ENCODE results near the gene SLC26A6. TPM values are rescaled to one million over a fixed set of nuclear protein-coding genes. Genes with fewer than 3 reads are reported as not detected.

Gene SLC26A6
- total RNA-seq, 1 experiment from 2014 or later = 55.1 TPM

- H3K9me2 ChIP-seq (ENCODE audit: insufficient read depth) = no peaks in the 10 kb centered on the region
- no peaks in the 10 kb centered on the region for H3K27me3 ChIP-seq (ENCODE audit: insufficient read depth, low read length)
- peaks cover 2 to 8% of the 10 kb centered on the region in 2 experiments for H3K4me1 ChIP-seq (ENCODE audit: control insufficient read depth in 1 of 2, insufficient read depth in 2 of 2, low read length in 2 of 2)
- CTCF ChIA-PET = no interaction called here
- POLR2A ChIA-PET = interaction anchor here (1.1 kb wide), 1 partner anchor 12 kb away, joined by 3 read pairs; no protein-coding TSS in a partner anchor
- intact Hi-C loops (cut with micrococcal nuclease) = no loop called here
- no peak overlapping the region for H3K4me3 ChIP-seq (replicated peaks in 1 of 2; ENCODE audit: low read depth in 1 of 2, low read length in 2 of 2)
- peaks cover 38 to 72% of the 10 kb centered on the region in 2 experiments for H3K36me3 ChIP-seq (ENCODE audit: control insufficient read depth in 1 of 2, insufficient read depth in 2 of 2, low read length in 2 of 2)
- H3K79me2 ChIP-seq (ENCODE audit: insufficient read depth, low read length) = peaks cover 8% of the 10 kb centered on the region; the same call in 1 of the 2 replicates
- RAD21 ChIA-PET (ENCODE audit: low non-redundant PET in 1 of 2, low total read pairs in 2 of 2, uncharacterized antibody in 2 of 2, unreplicated experiment in 2 of 2) = no interaction called here
- H4K20me1 ChIP-seq (ENCODE audit: insufficient read depth) = no peaks in the 10 kb centered on the region
- H3K9ac ChIP-seq (ENCODE audit: low read length) = no peak overlapping the region
- H2AFZ ChIP-seq (ENCODE audit: low read depth, low read length, poor library complexity, severe bottlenecking) = no peak overlapping the region
- ATAC-seq (no peak), DNase-seq (ENCODE audit: low read depth, low spot score) (no peak)
- H3K27ac ChIP-seq (ENCODE audit: low read depth, low read length) = no peak overlapping the region
- no peaks in the 10 kb centered on the region for H3K9me3 ChIP-seq (ENCODE audit: control insufficient read depth in 1 of 2, insufficient read depth in 1 of 2, low read depth in 1 of 2, low read length in 2 of 2)
- BruUV-seq (replicated peaks) = no TSS peak
- no peak overlapping the region for H3K4me2 ChIP-seq (ENCODE audit: low read length)
- no peak for TF ChIP-seq ZNF274 (IDR thresholded peaks at IDR 0.05; ENCODE audit: low read depth, low read length)
- TF ChIP-seq REST (IDR thresholded peaks at IDR 0.05; ENCODE audit: low read depth) = no peak
- TF ChIP-seq CBX3 (IDR thresholded peaks at IDR 0.05; ENCODE audit: low read depth) = no peak
- no peak for TF ChIP-seq YY1 (IDR thresholded peaks at IDR 0.05; ENCODE audit: extremely low read depth, insufficient replicate concordance, low read depth, low read length)
- TF ChIP-seq MAX (IDR thresholded peaks at IDR 0.05) = no peak
- no peak for TF ChIP-seq ELF1 (IDR thresholded peaks at IDR 0.05; ENCODE audit: borderline replicate concordance, low read depth)
- TF ChIP-seq CEBPB (IDR thresholded peaks at IDR 0.05; ENCODE audit: low read depth) = no peak
- TF ChIP-seq CTCF (IDR thresholded peaks at IDR 0.05 in 2 of 3, conservative IDR thresholded peaks at IDR 0.05 in 1 of 3; ENCODE audit: borderline replicate concordance in 1 of 3, insufficient read depth in 1 of 3, low read depth in 2 of 3, low read length in 2 of 3) = no peak
- no peak for TF ChIP-seq SRF (IDR thresholded peaks at IDR 0.05; ENCODE audit: low read depth)
- no peak for TF ChIP-seq RAD21 (IDR thresholded peaks at IDR 0.05; ENCODE audit: low read depth)
- no peak for TF ChIP-seq ZBTB33 (IDR thresholded peaks at IDR 0.05; ENCODE audit: extremely low read depth, insufficient replicate concordance, low read length)
- TF ChIP-seq EGR1 (IDR thresholded peaks at IDR 0.05; ENCODE audit: low read depth) = no peak
- TF ChIP-seq JUND (IDR thresholded peaks at IDR 0.05) = no peak
Observed at GRCh38 chr3:48600711-48601621, 34.3 kb downstream of the SLC26A6 start.
